ENCODE measurements around the gene OR52D1. TPM values are rescaled to one million over a fixed set of nuclear protein-coding genes. Genes with fewer than 3 reads are reported as not detected.

OR52D1 gene
- total RNA-seq, 1 experiment from 2014 or later = not detected

DNA sequence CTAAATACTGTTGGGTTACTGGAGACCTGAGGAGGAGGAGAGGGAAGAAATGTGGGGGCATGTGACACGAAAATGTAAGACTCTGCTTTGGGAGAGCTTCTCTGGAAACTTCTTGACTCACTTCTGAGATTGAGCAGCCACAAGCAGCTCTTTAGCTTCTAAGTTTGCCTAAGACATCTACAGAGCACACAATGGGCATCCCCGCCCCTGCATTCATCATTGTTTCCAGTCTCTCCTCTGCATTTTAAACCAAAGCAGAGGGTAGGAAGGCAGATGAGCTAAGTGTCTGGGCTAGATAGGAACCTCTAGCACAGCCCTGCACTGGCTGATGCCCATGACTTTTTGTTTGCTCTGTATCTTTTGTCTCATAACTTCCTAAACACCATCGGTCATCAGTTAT, 2.1 kb upstream of the OR52D1 start:
- Histone ChIP-seq H3K9ac (ENCODE audit: extremely low read depth, insufficient read length, low read length) (no peak overlapping the region), H2BK15ac (ENCODE audit: low read depth, low read length) (no peak overlapping the region), H3T11ph (ENCODE audit: low read length) (no peak overlapping the region), H3K4ac (ENCODE audit: low read depth, low read length) (no peak overlapping the region), H4K5ac (ENCODE audit: insufficient read length, low read depth, low read length) (no peak overlapping the region), H3K56ac (ENCODE audit: insufficient read length, low read depth, low read length) (no peak overlapping the region), H3K27ac (ENCODE audit: insufficient read length, low read depth, low read length) (no peak overlapping the region), H2BK12ac (ENCODE audit: insufficient read length, low read depth, low read length) (no peak overlapping the region), H3K79me2 (ENCODE audit: insufficient read depth, low read length) (no peaks in the 10 kb centered on the region), H2AFZ (ENCODE audit: low read length) (no peak overlapping the region), H3K23me2 (ENCODE audit: insufficient read length, low read depth, low read length, poor library complexity, severe bottlenecking) (no peaks in the 10 kb centered on the region), H2BK5ac (ENCODE audit: insufficient read length, low read length) (no peak overlapping the region), H3K23ac (ENCODE audit: insufficient read length, low read depth, low read length) (no peak overlapping the region), H3K18ac (ENCODE audit: insufficient read length, low read depth, low read length) (no peak overlapping the region), H2AK5ac (ENCODE audit: insufficient read length, low read length) (no peak overlapping the region), H2BK20ac (ENCODE audit: low read depth, low read length, poor library complexity, severe bottlenecking) (no peak overlapping the region), H4K20me1 (ENCODE audit: control insufficient read depth, insufficient read depth, insufficient read length) (no peaks in the 10 kb centered on the region), H3K9me3 (ENCODE audit: control insufficient read depth, low read depth, low read length) (no peaks in the 10 kb centered on the region), H4K91ac (ENCODE audit: insufficient read length, low read depth, low read length) (no peak overlapping the region), H4K8ac (replicated peaks; ENCODE audit: insufficient read length, low read depth, low read length) (no peak overlapping the region), H3K27me3 (ENCODE audit: insufficient read depth, low read length) (no peaks in the 10 kb centered on the region), H3K4me1 (ENCODE audit: insufficient read depth, low read length) (no peaks in the 10 kb centered on the region), H3K14ac (ENCODE audit: insufficient read depth, low read length) (no peak overlapping the region), H2BK120ac (ENCODE audit: low read depth, low read length, poor library complexity, severe bottlenecking) (no peak overlapping the region), H3K4me2 (ENCODE audit: insufficient read depth, insufficient read length, low read length) (no peak overlapping the region), H3K79me1 (ENCODE audit: insufficient read depth, low read depth, low read length, poor library complexity, severe bottlenecking) (no peaks in the 10 kb centered on the region)
- TF ChIP-seq, protein P1, sequence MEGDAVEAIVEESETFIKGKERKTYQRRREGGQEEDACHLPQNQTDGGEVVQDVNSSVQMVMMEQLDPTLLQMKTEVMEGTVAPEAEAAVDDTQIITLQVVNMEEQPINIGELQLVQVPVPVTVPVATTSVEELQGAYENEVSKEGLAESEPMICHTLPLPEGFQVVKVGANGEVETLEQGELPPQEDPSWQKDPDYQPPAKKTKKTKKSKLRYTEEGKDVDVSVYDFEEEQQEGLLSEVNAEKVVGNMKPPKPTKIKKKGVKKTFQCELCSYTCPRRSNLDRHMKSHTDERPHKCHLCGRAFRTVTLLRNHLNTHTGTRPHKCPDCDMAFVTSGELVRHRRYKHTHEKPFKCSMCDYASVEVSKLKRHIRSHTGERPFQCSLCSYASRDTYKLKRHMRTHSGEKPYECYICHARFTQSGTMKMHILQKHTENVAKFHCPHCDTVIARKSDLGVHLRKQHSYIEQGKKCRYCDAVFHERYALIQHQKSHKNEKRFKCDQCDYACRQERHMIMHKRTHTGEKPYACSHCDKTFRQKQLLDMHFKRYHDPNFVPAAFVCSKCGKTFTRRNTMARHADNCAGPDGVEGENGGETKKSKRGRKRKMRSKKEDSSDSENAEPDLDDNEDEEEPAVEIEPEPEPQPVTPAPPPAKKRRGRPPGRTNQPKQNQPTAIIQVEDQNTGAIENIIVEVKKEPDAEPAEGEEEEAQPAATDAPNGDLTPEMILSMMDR (conservative IDR thresholded peaks at IDR 0.05) = no peak
- peaks cover 0 to 3% of the 10 kb centered on the region in 2 experiments; a peak in 1 of 4 replicates for H3K4me1 Mint-ChIP-seq
- H3K27ac Mint-ChIP-seq = no peak overlapping the region
- no peaks in the 10 kb centered on the region for H3K27me3 Mint-ChIP-seq (ENCODE audit: low read depth)
- H3K36me3 Mint-ChIP-seq (ENCODE audit: insufficient read depth in 1 of 3, low read depth in 3 of 3) = no peaks in the 10 kb centered on the region
- WGBS (ENCODE audit: extremely low coverage, insufficient read length, low lambda C conversion rate) = no CpG with 5 or more reads among the region's 3 CpGs
- DNase-seq = no peak
- H3K9me3 Mint-ChIP-seq = no peaks in the 10 kb centered on the region
- no peak overlapping the region for H3K4me3 Mint-ChIP-seq
